ENCODE data around the gene DNM3.

- no peak for TF ChIP-seq CTCF (IDR thresholded peaks at IDR 0.05; ENCODE audit: low read depth, low read length)
- no peak for TF ChIP-seq POLR2A (IDR thresholded peaks at IDR 0.05; ENCODE audit: extremely low read depth, insufficient read length)
- TF ChIP-seq MAX (IDR thresholded peaks at IDR 0.05; ENCODE audit: low read depth, low read length) = no peak
These were observed 32.4 kb downstream of the DNM3 start for GRCh38 chr1:171873664-171874063.
